GM18870 (cell line): ENCODE data around the gene EIF4A3.
"Not testable (repeated sequence)": the region's sequence is repeated elsewhere in the genome, so short reads cannot be mapped to it uniquely, and the experiment has no call there.

Experiments used
- ATAC-seq: cut with Tn5 transposase; IDR thresholded peaks from one replicate; pipeline ENCODE4 v1.9.1; 2021; ENCODE audit warnings: moderate library complexity; ENCODE audit not compliant: unreplicated experiment

The EIF4A3 gene

GRCh38 chr17:80173126-80173525 is 26.2 kb upstream of the EIF4A3 start:
- no peak for ATAC-seq

GRCh38 chr17:80171681-80172080 is 24.8 kb upstream of the EIF4A3 start:
- ATAC-seq = no peak

- ATAC-seq = no peak
Measured at GRCh38 chr17:80169784-80170500, 23.0 kb upstream of the EIF4A3 start, which contains the start of gene CARD14. TSS of gene CARD14 (plus strand) at chr17:80170030. CDS start at chr17:80181439, 11,409 bp downstream.

- no peak for ATAC-seq
Measured at GRCh38 chr17:80169107-80169506, 22.2 kb upstream of the EIF4A3 start.

- ATAC-seq = no peak
Measured at GRCh38 chr17:80168371-80168770, 21.4 kb upstream of the EIF4A3 start.

- no peak for ATAC-seq
Measured at GRCh38 chr17:80166446-80166845, 19.5 kb upstream of the EIF4A3 start.

- ATAC-seq = no peak
Measured at GRCh38 chr17:80164185-80164584, 17.3 kb upstream of the EIF4A3 start.

- ATAC-seq = no peak
Measured at GRCh38 chr17:80163336-80163735, 16.4 kb upstream of the EIF4A3 start.

GRCh38 chr17:80160536-80160935 is 13.6 kb upstream of the EIF4A3 start:
- no peak for ATAC-seq

GRCh38 chr17:80158846-80159245 is 11.9 kb upstream of the EIF4A3 start:
- ATAC-seq = no peak

GRCh38 chr17:80155600-80155999 is 8.7 kb upstream of the EIF4A3 start:
- ATAC-seq = not testable (repeated sequence)

- no peak for ATAC-seq
Measured at GRCh38 chr17:80154166-80154565, 7.2 kb upstream of the EIF4A3 start.

- ATAC-seq = no peak
Measured at GRCh38 chr17:80153004-80153403, 6.1 kb upstream of the EIF4A3 start.

- ATAC-seq = no peak
Measured at GRCh38 chr17:80152081-80152702, 5.3 kb upstream of the EIF4A3 start.

- ATAC-seq = no peak
Measured at GRCh38 chr17:80151333-80151732, 4.4 kb upstream of the EIF4A3 start.

- peak; percentile 21 for ATAC-seq
Measured at GRCh38 chr17:80146121-80147034, 550 bp downstream of the EIF4A3 start.

- ATAC-seq = no peak
Measured at GRCh38 chr17:80145076-80146075, 1.6 kb downstream of the EIF4A3 start.

- no peak for ATAC-seq
Measured at GRCh38 chr17:80142929-80143328, 4.0 kb downstream of the EIF4A3 start.

- ATAC-seq = no peak
Measured at GRCh38 chr17:80141463-80142165, 5.3 kb downstream of the EIF4A3 start.
